ENCODE data around the gene CPEB3. TPM values are rescaled to one million over a fixed set of nuclear protein-coding genes. Genes with fewer than 3 reads are reported as not detected.
A peak's percentile ranks its signal among the peaks of the same experiment; 100 is the strongest.

The CPEB3 gene
- total RNA-seq, 8 experiments from 2014 or later = 1.2 to 11.8 (median 7.7) TPM

DNA sequence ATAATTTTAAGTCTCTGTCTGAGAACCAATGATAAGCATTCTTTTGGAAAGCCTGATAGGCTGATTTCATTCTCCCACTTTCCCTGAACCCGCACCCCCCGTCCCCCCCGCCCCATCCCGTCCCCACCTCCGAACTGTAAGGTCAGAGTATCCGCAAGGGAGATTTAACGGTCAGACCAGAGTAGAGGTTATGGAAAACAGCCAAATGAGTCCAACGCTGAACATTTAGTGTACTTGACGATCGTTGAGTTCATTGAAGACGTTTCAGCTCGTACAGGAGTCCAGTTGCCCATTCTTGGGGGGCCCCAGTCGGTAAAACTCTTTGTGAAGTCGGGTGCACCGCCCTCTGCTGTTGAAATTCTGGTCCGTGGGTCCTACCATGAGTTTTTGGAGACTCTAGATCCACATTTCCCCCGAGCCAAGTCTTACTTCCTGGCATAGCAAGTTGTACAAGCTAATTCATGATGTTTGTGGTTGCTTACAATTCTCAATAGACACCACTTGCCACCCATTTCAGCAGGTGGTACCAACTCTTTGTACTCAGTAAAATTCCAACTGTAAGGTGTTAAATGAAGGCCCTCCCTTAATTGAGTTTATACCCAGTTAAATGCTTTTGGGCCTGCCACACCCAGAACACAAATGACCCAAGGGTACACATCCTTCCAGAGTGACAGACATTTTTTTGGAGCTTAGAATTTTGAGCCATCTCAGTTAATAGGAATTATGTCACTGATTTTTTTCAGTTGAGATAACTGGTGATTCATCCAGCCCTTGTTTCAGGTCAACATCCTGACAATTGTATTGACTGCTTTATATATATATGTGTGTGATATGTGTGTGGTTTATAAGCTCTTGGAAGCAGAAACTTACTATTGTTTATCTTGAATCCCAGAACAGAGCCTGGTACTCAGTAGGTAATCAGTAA, 1.3 kb upstream of the CPEB3 start:
- peak overlapping the region; percentile 58 to 98 (median 73) for H3K4me3 ChIP-seq
- no peak overlapping the region for H3K27ac ChIP-seq
- H3K4me1 ChIP-seq (replicated peaks in 1 of 2) = peaks cover 3% of the 10 kb centered on the region in 2 donors
- in situ Hi-C loops (cut with MboI; ENCODE audit: low pct_unique_long_range_greater_than_20kb in 2 of 9, low sequenced_read_pairs in 9 of 9, unreplicated experiment in 9 of 9) = loop anchor here in 1 of 9 experiments (25.0 kb wide), 1 partner anchor 205 kb away; no protein-coding TSS in a partner anchor
- WGBS, 10 experiments = 0% methylated on average over 1 to 3 of the region's 17 CpGs; no CpG with 5 or more reads in 6 of the 10 experiments
- no peak for ATAC-seq (replicated peaks in 6 of 8)

DNA sequence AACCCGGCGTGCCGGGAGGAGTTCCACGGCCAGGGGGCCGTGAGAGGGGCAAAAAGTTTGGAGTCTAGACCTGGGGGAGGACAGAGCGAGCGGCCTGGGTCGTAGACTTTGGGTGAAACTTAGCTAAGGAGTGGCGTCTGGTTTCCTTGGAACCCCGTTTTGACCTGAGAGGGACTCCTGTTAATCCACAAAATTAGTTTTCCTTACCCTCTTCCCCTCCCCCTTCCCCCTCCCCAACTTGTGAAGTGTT, 663 bp upstream of the CPEB3 start:
- ATAC-seq (replicated peaks in 6 of 8) = no peak
- in situ Hi-C loops (cut with MboI; ENCODE audit: low pct_unique_long_range_greater_than_20kb in 2 of 9, low sequenced_read_pairs in 9 of 9, unreplicated experiment in 9 of 9) = loop anchor here in 1 of 9 experiments (25.0 kb wide), 1 partner anchor 204 kb away; no protein-coding TSS in a partner anchor
- peaks cover 3% of the 10 kb centered on the region in 2 donors for H3K4me1 ChIP-seq (replicated peaks in 1 of 2)
- no CpG with 5 or more reads among the region's 10 CpGs for WGBS, 10 experiments
- peak overlapping the region; percentile 58 to 98 (median 73) for H3K4me3 ChIP-seq
- H3K27ac ChIP-seq = peak overlapping the region; percentile 59 to 83

DNA sequence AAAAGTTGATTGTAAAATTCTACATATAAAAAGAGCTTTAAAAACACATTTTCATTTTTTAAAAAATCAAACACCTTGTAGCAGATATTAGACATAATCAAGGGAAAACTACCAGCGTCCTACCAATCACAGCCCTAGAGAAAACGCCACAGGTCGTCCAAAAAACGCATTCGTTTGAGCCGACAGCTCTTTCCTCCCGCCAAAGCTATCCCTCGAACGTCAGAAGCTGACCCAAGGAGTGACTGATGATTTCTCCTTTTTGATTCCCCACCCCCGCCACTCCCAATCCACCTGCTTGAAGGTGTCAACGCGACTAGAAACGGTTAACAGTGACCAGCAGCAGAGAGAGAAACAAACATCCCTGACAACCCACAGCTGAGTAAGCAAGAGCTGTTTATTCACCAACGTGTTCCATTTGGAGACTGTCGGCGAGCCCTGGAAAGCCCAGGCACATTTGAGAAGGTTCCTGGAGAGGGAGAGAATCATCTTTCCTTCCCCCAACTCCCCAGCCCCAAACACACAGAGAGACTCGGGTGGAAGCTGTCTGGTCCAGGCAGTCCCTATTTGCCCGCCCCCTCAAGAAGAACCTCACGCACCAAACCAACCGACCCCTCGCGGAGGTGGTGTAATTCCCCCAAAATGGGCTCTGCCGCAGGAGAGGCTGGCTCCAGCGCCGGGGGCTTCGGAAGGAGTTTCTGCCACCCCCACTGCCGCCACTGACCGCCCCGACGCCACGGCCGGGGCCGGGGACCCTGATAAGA, 622 bp downstream of the CPEB3 start:
- peak overlapping the region; percentile 58 to 98 (median 73) for H3K4me3 ChIP-seq
- H3K27ac ChIP-seq = peak overlapping the region in 1 of 2 donors; percentile 73
- 0 to 2% (median 0%) methylated on average over 1 to 16 of the region's 33 CpGs; no CpG with 5 or more reads in 1 of the 10 experiments for WGBS, 10 experiments
- H3K4me1 ChIP-seq (replicated peaks in 1 of 2) = peaks cover 3% of the 10 kb centered on the region in 2 donors
- in situ Hi-C loops (cut with MboI; ENCODE audit: low pct_unique_long_range_greater_than_20kb in 2 of 9, low sequenced_read_pairs in 9 of 9, unreplicated experiment in 9 of 9) = loop anchor here in 1 of 9 experiments (25.0 kb wide), 1 partner anchor 203 kb away; no protein-coding TSS in a partner anchor
- peak in 5 of 8 experiments; percentile 6 to 47 (median 9) for ATAC-seq (replicated peaks in 6 of 8)

DNA sequence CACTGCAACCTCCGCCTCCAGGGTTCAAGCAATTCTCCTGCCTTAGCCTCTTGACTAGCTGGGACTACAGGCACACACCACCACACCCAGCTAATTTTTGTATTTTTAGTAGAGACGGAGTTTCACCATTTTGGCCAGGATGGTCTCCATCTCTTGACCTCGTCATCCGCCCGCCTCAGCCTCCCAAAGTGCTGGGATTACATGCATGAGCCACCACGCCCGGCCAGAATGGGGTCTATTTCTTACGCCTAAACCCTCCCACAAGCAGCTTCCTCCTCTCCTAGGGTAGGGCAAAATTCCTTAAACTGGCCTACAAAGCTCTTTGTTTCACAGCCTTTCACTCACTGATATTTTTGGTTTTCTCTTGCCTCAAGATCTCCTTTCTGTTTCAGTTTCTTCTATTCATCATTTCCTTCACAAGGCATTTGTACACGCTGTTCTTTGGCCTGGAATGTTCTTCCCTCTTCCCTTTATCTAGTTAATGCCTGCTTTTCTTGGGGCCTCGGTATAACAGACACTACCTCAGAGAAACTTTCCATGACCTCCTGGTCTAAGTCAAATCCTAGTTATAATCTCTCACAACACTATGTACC, 6.7 kb downstream of the CPEB3 start:
- Histone ChIP-seq H3K4me3 (no peak overlapping the region), H3K27ac (no peak overlapping the region), H3K4me1 (replicated peaks in 1 of 2) (no peaks in the 10 kb centered on the region)
- WGBS, 10 experiments = 72 to 100% (median 92%) methylated on average over 2 to 8 of the region's 10 CpGs; no CpG with 5 or more reads in 1 of the 10 experiments
- no peak for ATAC-seq (replicated peaks in 6 of 8)
- in situ Hi-C loops (cut with MboI; ENCODE audit: low pct_unique_long_range_greater_than_20kb in 2 of 9, low sequenced_read_pairs in 9 of 9, unreplicated experiment in 9 of 9) = loop anchor here in 1 of 9 experiments (25.0 kb wide), 1 partner anchor 197 kb away; no protein-coding TSS in a partner anchor

DNA sequence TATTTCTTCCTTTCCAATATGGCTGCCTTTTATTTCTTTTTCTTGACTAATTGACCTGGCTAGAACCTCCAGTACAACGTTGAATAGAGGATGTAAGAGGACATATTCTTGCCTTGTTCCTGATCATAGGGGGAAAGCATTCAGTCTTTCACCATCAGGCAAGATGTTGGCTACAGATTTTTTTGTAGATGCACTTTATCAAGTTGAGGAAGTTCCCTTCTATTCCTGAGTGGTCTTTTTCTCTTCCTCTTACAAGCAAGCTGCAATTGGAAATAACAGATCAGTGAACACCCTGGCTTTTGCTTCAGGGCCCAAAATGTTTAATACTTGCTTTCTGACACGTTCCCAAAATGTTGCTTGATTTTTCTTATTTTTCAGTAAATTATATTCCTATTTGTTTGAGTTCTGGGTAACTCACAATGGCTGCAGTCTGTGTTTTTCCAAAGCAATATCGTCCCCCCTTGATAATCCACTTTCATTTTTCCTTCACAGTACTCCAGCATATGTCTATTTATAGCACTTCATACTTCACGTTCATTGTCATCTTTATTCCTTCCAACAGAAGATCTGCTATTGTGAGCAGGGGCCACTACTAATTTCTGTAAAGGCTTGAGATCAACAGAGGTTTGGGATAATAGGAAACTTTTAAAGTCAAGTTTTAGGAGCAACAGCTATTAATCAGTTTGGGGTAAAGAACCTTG, 11.7 kb downstream of the CPEB3 start:
- no peaks in the 10 kb centered on the region for H3K4me1 ChIP-seq (replicated peaks in 1 of 2)
- WGBS, 10 experiments = 45 to 89% (median 68%) methylated on average over 2 to 4 of the region's 4 CpGs; no CpG with 5 or more reads in 1 of the 10 experiments
- in situ Hi-C loops (cut with MboI; ENCODE audit: low pct_unique_long_range_greater_than_20kb in 2 of 9, low sequenced_read_pairs in 9 of 9, unreplicated experiment in 9 of 9) = loop anchor here in 1 of 9 experiments (25.0 kb wide), 1 partner anchor 192 kb away; no protein-coding TSS in a partner anchor
- no peak overlapping the region for H3K27ac ChIP-seq
- H3K4me3 ChIP-seq = no peak overlapping the region
- ATAC-seq (replicated peaks in 6 of 8) = no peak

DNA sequence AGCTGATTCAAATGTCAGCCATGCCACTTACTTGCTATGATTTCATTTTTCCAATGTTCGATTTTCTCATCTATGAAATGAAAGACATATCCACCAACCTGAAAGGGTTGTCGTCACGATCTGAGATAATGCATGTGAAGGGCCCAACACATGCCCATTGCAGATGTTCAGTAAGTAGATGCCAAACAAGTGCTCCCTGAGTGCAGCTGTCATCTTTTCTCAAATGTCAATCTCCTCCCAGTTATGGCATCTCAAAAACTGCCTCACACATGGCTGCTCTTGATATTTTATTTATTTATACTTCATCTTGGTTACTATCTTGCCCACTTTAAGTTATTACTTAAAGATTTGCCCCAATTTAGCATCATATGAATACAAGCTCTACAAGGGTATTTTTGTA, 16.8 kb downstream of the CPEB3 start:
- H3K4me3 ChIP-seq = no peak overlapping the region
- in situ Hi-C loops (cut with MboI; ENCODE audit: low pct_unique_long_range_greater_than_20kb in 2 of 9, low sequenced_read_pairs in 9 of 9, unreplicated experiment in 9 of 9) = no loop called here
- ATAC-seq (replicated peaks in 6 of 8) = no peak
- H3K27ac ChIP-seq = no peak overlapping the region
- WGBS, 10 experiments = 71 to 100% (median 88%) methylated on average over 3 of the region's 3 CpGs; no CpG with 5 or more reads in 1 of the 10 experiments
- no peaks in the 10 kb centered on the region for H3K4me1 ChIP-seq (replicated peaks in 1 of 2)

DNA sequence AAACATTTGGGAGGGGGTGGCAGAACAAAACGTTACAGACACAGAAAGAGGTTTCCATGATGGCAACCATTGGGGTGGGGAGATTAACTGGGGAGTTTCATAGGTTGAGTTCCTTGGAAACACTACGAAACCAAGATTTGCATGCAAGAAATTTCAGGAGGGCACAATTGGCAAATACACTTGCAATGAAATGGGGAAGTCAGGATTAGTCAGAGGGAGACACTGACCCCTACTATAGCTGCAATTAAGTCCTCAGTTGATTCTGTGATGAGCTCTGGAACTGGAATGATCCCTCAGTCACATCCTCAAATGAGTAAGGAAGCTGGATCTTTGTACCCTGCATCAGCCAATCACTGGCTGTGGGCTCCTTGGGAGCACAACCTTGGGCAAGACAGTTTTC, 22.1 kb downstream of the CPEB3 start:
- no peak overlapping the region for H3K4me3 ChIP-seq
- ATAC-seq (replicated peaks in 6 of 8) = no peak
- H3K27ac ChIP-seq = no peak overlapping the region
- WGBS, 10 experiments = 40 to 95% (median 85%) methylated on average over 1 to 2 of the region's 2 CpGs; no CpG with 5 or more reads in 1 of the 10 experiments
- in situ Hi-C loops (cut with MboI; ENCODE audit: low pct_unique_long_range_greater_than_20kb in 2 of 9, low sequenced_read_pairs in 9 of 9, unreplicated experiment in 9 of 9) = no loop called here
- H3K4me1 ChIP-seq (replicated peaks in 1 of 2) = no peaks in the 10 kb centered on the region

DNA sequence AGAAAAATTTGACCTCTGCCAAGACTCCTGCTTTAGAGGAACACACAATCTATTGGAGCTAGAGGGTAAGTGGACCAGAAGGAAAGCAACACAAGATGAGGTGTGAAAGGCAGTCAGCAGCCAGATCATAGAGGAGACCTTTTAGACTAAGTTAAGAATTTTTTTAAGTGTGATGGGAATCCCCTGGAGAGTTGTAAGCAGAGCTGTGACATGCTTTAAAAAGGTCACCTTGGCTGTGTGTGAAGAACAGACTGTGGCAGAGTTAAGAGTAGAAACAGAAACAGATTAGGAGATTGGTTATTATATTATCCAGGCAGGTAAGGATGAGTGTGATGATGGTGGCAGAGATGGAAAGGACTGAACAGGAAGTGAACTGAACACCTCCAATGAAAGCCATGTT, 23.5 kb downstream of the CPEB3 start:
- Histone ChIP-seq H3K4me1 (replicated peaks in 1 of 2) (no peaks in the 10 kb centered on the region), H3K27ac (no peak overlapping the region), H3K4me3 (no peak overlapping the region)
- no peak for ATAC-seq (replicated peaks in 6 of 8)
- in situ Hi-C loops (cut with MboI; ENCODE audit: low pct_unique_long_range_greater_than_20kb in 2 of 9, low sequenced_read_pairs in 9 of 9, unreplicated experiment in 9 of 9) = no loop called here

DNA sequence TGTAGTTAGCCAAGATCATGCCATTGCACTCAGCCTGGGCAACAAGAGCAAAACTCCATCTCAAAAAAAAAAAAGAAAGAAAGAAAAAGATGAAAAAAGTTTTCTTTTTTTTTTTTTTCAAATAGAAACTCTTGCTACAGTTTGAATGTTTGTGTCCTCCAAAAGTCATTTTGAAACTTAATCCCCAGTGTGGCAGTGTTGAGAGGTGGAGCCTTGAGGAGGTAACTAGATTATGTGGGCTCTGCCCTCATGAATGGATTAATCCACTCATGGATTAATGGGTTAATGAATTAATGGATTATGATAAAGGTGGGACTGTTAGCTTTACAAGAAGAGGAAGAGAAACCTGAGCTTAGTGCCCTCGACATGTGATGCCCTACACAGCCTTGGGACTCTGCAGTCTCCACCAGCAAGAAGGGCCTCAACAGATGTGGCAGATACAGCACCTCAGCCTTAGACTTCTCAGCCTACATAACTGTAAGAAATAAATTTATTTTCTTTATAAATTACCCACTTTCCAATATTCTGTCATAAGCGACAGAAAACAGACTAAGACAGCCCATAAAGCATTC, 25.1 kb downstream of the CPEB3 start:
- Histone ChIP-seq H3K4me1 (replicated peaks in 1 of 2) (no peaks in the 10 kb centered on the region), H3K4me3 (no peak overlapping the region), H3K27ac (no peak overlapping the region)
- ATAC-seq (replicated peaks in 6 of 8) = no peak
- 71 to 100% (median 89%) methylated on average over 1 to 2 of the region's 2 CpGs for WGBS, 10 experiments
- in situ Hi-C loops (cut with MboI; ENCODE audit: low pct_unique_long_range_greater_than_20kb in 2 of 9, low sequenced_read_pairs in 9 of 9, unreplicated experiment in 9 of 9) = no loop called here

DNA sequence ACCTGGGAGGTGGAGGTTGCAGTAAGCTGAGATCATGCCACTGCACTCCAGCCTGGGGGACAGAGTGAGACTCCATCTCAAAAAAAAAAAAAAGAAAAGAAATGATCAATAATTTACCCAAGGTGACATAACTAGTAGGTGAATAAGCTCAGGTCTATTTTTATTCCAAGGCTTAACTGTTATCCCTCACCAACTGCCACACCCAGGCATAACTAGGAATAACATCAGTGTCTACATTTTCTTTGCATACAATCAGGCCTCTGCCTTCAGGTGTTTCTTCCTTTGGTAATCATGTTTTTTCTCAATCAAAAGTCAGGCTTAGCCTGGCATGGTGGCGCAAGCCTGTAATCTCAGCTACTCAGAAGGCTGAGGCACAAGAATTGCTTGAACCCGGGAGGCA, 26.6 kb downstream of the CPEB3 start:
- Histone ChIP-seq H3K4me1 (replicated peaks in 1 of 2) (no peaks in the 10 kb centered on the region), H3K4me3 (no peak overlapping the region), H3K27ac (no peak overlapping the region)
- in situ Hi-C loops (cut with MboI; ENCODE audit: low pct_unique_long_range_greater_than_20kb in 2 of 9, low sequenced_read_pairs in 9 of 9, unreplicated experiment in 9 of 9) = no loop called here
- no peak for ATAC-seq (replicated peaks in 6 of 8)
- WGBS, 10 experiments = 93 to 100% (median 100%) methylated on average over 1 to 2 of the region's 2 CpGs; no CpG with 5 or more reads in 6 of the 10 experiments

DNA sequence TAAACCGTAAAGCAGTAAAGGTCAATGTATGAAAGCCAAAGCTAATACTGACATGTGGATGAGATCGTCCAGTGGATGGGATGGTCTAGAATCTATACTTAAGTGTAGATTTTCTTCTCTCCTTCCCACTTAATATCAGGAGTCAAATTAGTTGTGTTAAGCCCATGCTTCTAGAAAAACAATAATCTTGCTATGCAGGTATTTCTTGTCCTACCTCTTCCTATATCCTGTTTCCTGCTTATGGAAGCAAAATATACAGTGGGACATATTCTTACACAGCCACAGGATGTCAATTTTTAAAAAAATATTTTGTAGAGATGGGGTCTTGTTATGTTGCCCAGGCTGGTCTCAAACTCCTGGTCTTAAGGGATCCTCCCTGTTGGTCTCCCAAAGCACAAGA, 27.5 kb downstream of the CPEB3 start:
- H3K4me1 ChIP-seq (replicated peaks in 1 of 2) = no peaks in the 10 kb centered on the region
- no peak overlapping the region for H3K4me3 ChIP-seq
- no peak overlapping the region for H3K27ac ChIP-seq
- in situ Hi-C loops (cut with MboI; ENCODE audit: low pct_unique_long_range_greater_than_20kb in 2 of 9, low sequenced_read_pairs in 9 of 9, unreplicated experiment in 9 of 9) = no loop called here
- 80 to 100% (median 100%) methylated on average over 1 to 2 of the region's 2 CpGs; no CpG with 5 or more reads in 3 of the 10 experiments for WGBS, 10 experiments
- ATAC-seq (replicated peaks in 6 of 8) = no peak

DNA sequence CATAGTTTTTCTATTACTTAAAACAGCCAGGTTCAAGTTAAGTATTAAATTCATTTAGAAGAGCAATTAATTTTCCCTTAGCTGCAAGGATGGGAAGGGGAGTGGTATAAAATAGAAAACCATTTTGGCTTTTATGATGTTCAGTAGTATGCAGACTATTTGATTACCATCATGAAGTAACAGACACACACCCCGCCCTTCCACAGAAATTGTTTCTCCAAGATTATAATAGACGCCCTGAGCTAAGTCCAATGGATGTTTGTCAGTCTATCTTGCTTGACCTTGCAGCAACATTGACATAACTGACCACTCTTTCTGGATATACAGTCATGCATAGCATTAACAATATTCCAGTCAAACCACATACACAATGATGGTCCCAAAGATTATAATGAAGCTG, 42.3 kb downstream of the CPEB3 start:
- Histone ChIP-seq H3K27ac (no peak overlapping the region), H3K4me1 (replicated peaks in 1 of 2) (peaks cover 0 to under 1% of the 10 kb centered on the region in 2 donors), H3K4me3 (no peak overlapping the region)
- in situ Hi-C loops (cut with MboI; ENCODE audit: low pct_unique_long_range_greater_than_20kb in 2 of 9, low sequenced_read_pairs in 9 of 9, unreplicated experiment in 9 of 9) = no loop called here
- ATAC-seq (replicated peaks in 6 of 8) = peak in 2 of 8 experiments; percentile 60 to 72
- WGBS, 10 experiments = 23 to 100% (median 100%) methylated on average over 1 to 2 of the region's 2 CpGs; no CpG with 5 or more reads in 3 of the 10 experiments
